Measurements from ENCODE around the gene ZNF682. TPM values are rescaled to one million over a fixed set of nuclear protein-coding genes. Genes with fewer than 3 reads are reported as not detected.

ZNF682 gene
- total and polyA plus RNA-seq, 2 experiments from 2014 or later = 25.1 to 45.1 TPM

DNA sequence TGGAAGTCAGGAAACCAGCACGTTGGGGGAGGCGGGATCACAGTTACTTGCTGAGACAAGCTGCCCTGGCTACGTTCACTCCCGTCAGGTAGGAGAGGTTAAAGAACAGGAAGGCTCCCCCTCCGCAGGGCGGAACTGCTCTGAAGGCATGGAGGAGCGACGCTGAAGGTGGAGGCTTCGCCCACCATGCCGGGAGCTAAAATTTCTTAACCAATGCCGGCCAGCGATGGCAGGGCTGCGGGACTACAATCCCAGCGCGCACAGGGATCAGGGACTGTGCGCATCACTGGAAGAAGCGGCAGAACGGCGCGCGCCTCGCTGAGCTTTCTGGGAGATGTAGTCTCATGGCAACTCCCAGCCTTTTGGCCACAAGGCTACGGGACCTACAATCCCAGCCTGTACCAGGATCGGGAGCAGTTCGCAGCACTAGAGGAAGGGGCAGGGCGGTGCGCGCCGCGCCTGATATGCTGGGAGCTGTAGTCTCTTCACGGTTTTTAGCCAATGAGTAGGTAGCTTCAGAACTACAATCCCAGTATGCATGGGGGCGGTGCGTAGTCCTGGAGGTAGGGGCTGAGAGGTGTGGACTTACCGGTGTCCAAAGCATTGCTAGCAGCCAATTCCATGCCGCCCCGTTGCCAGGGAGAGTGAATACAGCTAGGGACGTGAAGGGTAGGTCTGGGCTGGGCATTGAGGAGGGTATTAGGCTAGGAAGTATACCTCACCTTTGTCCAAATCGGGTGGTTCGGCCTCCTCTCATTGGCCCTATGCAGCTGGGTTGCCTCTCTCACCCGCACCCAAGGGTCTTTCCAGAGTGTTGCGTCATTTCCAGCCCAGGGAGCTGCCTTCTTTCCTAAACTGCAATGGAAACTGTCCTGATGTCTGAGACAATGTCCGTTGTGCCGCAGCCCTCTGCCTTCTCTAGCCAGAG lies 12.8 kb upstream of the ZNF682 start:
- H3K9me2 ChIP-seq (ENCODE audit: insufficient read depth) = peaks cover 4% of the 10 kb centered on the region; the same call in 1 of the 2 replicates
- H3K79me2 ChIP-seq (replicated peaks; ENCODE audit: insufficient read depth) = no peaks in the 10 kb centered on the region
- peak overlapping the region; percentile 93 for H3K27ac ChIP-seq (ENCODE audit: low read depth)
- peak overlapping the region; percentile 82 for H3K4me2 ChIP-seq
- peak overlapping the region; percentile 75 for H3K4me3 ChIP-seq
- TF ChIP-seq, protein P1, sequence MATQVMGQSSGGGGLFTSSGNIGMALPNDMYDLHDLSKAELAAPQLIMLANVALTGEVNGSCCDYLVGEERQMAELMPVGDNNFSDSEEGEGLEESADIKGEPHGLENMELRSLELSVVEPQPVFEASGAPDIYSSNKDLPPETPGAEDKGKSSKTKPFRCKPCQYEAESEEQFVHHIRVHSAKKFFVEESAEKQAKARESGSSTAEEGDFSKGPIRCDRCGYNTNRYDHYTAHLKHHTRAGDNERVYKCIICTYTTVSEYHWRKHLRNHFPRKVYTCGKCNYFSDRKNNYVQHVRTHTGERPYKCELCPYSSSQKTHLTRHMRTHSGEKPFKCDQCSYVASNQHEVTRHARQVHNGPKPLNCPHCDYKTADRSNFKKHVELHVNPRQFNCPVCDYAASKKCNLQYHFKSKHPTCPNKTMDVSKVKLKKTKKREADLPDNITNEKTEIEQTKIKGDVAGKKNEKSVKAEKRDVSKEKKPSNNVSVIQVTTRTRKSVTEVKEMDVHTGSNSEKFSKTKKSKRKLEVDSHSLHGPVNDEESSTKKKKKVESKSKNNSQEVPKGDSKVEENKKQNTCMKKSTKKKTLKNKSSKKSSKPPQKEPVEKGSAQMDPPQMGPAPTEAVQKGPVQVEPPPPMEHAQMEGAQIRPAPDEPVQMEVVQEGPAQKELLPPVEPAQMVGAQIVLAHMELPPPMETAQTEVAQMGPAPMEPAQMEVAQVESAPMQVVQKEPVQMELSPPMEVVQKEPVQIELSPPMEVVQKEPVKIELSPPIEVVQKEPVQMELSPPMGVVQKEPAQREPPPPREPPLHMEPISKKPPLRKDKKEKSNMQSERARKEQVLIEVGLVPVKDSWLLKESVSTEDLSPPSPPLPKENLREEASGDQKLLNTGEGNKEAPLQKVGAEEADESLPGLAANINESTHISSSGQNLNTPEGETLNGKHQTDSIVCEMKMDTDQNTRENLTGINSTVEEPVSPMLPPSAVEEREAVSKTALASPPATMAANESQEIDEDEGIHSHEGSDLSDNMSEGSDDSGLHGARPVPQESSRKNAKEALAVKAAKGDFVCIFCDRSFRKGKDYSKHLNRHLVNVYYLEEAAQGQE (IDR thresholded peaks at IDR 0.05; ENCODE audit: unreplicated experiment) = no peak
- TF ChIP-seq, protein P2, sequence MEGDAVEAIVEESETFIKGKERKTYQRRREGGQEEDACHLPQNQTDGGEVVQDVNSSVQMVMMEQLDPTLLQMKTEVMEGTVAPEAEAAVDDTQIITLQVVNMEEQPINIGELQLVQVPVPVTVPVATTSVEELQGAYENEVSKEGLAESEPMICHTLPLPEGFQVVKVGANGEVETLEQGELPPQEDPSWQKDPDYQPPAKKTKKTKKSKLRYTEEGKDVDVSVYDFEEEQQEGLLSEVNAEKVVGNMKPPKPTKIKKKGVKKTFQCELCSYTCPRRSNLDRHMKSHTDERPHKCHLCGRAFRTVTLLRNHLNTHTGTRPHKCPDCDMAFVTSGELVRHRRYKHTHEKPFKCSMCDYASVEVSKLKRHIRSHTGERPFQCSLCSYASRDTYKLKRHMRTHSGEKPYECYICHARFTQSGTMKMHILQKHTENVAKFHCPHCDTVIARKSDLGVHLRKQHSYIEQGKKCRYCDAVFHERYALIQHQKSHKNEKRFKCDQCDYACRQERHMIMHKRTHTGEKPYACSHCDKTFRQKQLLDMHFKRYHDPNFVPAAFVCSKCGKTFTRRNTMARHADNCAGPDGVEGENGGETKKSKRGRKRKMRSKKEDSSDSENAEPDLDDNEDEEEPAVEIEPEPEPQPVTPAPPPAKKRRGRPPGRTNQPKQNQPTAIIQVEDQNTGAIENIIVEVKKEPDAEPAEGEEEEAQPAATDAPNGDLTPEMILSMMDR (conservative IDR thresholded peaks at IDR 0.05; ENCODE audit: low read depth in 2 of 2) = 0 out of 4 replicates have a peak, but pooled peaks of 1 of the 2 experiments have one; percentile 3
- no peak for TF ChIP-seq ZNF331 (CRISPR knock-in tag; IDR thresholded peaks at IDR 0.05; ENCODE audit: low read depth)
- TF ChIP-seq NANOG (IDR thresholded peaks at IDR 0.05; ENCODE audit: borderline replicate concordance) = no peak
- no peak for TF ChIP-seq ZNF462 (CRISPR knock-in tag; IDR thresholded peaks at IDR 0.05)
- peak; percentile 99 for TF ChIP-seq ETS1 (IDR thresholded peaks at IDR 0.05)
- peak; percentile 75 for TF ChIP-seq POLR2AphosphoS5 (IDR thresholded peaks at IDR 0.05; ENCODE audit: low read depth)
- TF ChIP-seq ZNF114 (CRISPR knock-in tag; IDR thresholded peaks at IDR 0.05) = no peak
- TF ChIP-seq CREB1 (CRISPR knock-in tag; IDR thresholded peaks at IDR 0.05; ENCODE audit: low read depth) = peak; percentile 73
- TF ChIP-seq EZH2 (IDR thresholded peaks at IDR 0.05; ENCODE audit: low read depth, unreplicated experiment) = no peak
- no peak for TF ChIP-seq STAT1 (IDR thresholded peaks at IDR 0.05; ENCODE audit: unreplicated experiment)
- no peak for TF ChIP-seq EZH2phosphoT487 (IDR thresholded peaks at IDR 0.05; ENCODE audit: unreplicated experiment)
- no peak for TF ChIP-seq JUNB (IDR thresholded peaks at IDR 0.05; ENCODE audit: unreplicated experiment)
- peak; percentile 99 for DNase-seq (ENCODE audit: low spot score)
- Mint-ChIP-seq H3K9me3 (no peaks in the 10 kb centered on the region), H3K36me3 (ENCODE audit: low read depth) (no peaks in the 10 kb centered on the region; the same call in 2 of the 3 replicates), H3K4me1 (peaks cover 7% of the 10 kb centered on the region), H3K27ac (peak overlapping the region; percentile 97), H3K4me3 (peak overlapping the region; percentile 98), H3K27me3 (ENCODE audit: insufficient read depth, low read depth, poor library complexity) (peaks cover 3% of the 10 kb centered on the region)
- ATAC-seq = peak; percentile 97
- no peaks in the 10 kb centered on the region for H3K36me3 ChIP-seq (ENCODE audit: insufficient read depth)
- no peaks in the 10 kb centered on the region for H3K27me3 ChIP-seq (ENCODE audit: insufficient read depth)
- H3K4me1 ChIP-seq (ENCODE audit: insufficient read depth) = peaks cover 11% of the 10 kb centered on the region
- no peaks in the 10 kb centered on the region for H4K20me1 ChIP-seq (replicated peaks; ENCODE audit: insufficient read depth)
- peaks cover 5% of the 10 kb centered on the region; the same call in 1 of the 2 replicates for H3F3A ChIP-seq (replicated peaks; ENCODE audit: low read depth)
- H2AFZ ChIP-seq = peak overlapping the region; percentile 15; the same call in 1 of the 2 replicates
